Loucy (cell line): Measurements from ENCODE around the gene PPP2R5C.

Source experiments
- H2AFZ ChIP-seq: fragments of 200-600 bp; sonication (generic); 2 replicates; pipeline ENCODE4 v1.6.0; 2016; ENCODE audit warnings: antibody characterized with exemption, mild to moderate bottlenecking, low read length, moderate library complexity
- H3F3A ChIP-seq: fragments of 200-600 bp; 2 replicates; pipeline ENCODE4 v1.6.0; 2016; ENCODE audit warnings: antibody characterized with exemption, low read depth, mild to moderate bottlenecking
- H3K27me3 ChIP-seq: fragments of 200-600 bp; sonication (generic); 2 replicates; pipeline ENCODE4 v1.6.1; 2014; ENCODE audit warnings: low read length, mild to moderate bottlenecking; ENCODE audit not compliant: insufficient read depth, poor library complexity, severe bottlenecking
- H3K36me3 ChIP-seq: fragments of 200-600 bp; sonication (generic); 2 replicates; pipeline ENCODE4 v1.6.1; 2016; ENCODE audit warnings: low read length; ENCODE audit not compliant: insufficient read depth
- H3K4me1 ChIP-seq: fragments of 200-600 bp; sonication (generic); 2 replicates; pipeline ENCODE4 v1.5.1; 2014; ENCODE audit warnings: low read length, mild to moderate bottlenecking; ENCODE audit not compliant: insufficient read depth, poor library complexity, severe bottlenecking
- H3K4me2 ChIP-seq: fragments of 200-600 bp; sonication (generic); 2 replicates; pipeline ENCODE4 v1.6.0; 2014; ENCODE audit warnings: antibody characterized with exemption, low read length, low read depth, mild to moderate bottlenecking; ENCODE audit not compliant: poor library complexity, severe bottlenecking
- H3K4me3 ChIP-seq: fragments of 200-600 bp; sonication (generic); 2 replicates; pipeline ENCODE4 v1.5.1; 2014; ENCODE audit warnings: low read length, mild to moderate bottlenecking, mixed read lengths; ENCODE audit not compliant: poor library complexity, severe bottlenecking
- H3K79me2 ChIP-seq: fragments of 200-600 bp; sonication (generic); 2 replicates; pipeline ENCODE4 v1.6.1; 2014; ENCODE audit warnings: low read length; ENCODE audit not compliant: insufficient read depth
- H3K9ac ChIP-seq: fragments of 200-600 bp; sonication (generic); 2 replicates; pipeline ENCODE4 v1.6.0; 2014; ENCODE audit warnings: mild to moderate bottlenecking, low read depth, low read length, moderate library complexity; ENCODE audit not compliant: poor library complexity, severe bottlenecking
- H3K9me2 ChIP-seq: fragments of 200-600 bp; sonication (generic); replicated peaks from 2 replicates; pipeline ENCODE4 v1.6.1; 2016; ENCODE audit warnings: low read depth, low read length, mixed read lengths
- H3K9me3 ChIP-seq: fragments of 200-600 bp; sonication (generic); 2 replicates; pipeline ENCODE4 v1.6.1; 2014; ENCODE audit warnings: mild to moderate bottlenecking, antibody characterized with exemption, low read length, low read depth; ENCODE audit not compliant: insufficient read depth
- H4K20me1 ChIP-seq: fragments of 200-600 bp; sonication (generic); 2 replicates; pipeline ENCODE4 v1.6.0; 2014; ENCODE audit warnings: antibody characterized with exemption, low read length, mild to moderate bottlenecking; ENCODE audit not compliant: insufficient read depth, poor library complexity, severe bottlenecking
- EZH2phosphoT487 ChIP-seq: fragments of 200-600 bp; IDR thresholded peaks from 2 replicates; pipeline ENCODE4 v1.6.1; 2018; ENCODE audit warnings: antibody characterized with exemption, mild to moderate bottlenecking, moderate library complexity, borderline replicate concordance
- TF ChIP-seq, protein P1 (sequence below): fragments of 200-600 bp; sonication (generic); conservative IDR thresholded peaks from 2 replicates; pipeline ENCODE4 v1.5.1; 2014; ENCODE audit warnings: mild to moderate bottlenecking, antibody characterized with exemption, low read length

PPP2R5C gene

DNA sequence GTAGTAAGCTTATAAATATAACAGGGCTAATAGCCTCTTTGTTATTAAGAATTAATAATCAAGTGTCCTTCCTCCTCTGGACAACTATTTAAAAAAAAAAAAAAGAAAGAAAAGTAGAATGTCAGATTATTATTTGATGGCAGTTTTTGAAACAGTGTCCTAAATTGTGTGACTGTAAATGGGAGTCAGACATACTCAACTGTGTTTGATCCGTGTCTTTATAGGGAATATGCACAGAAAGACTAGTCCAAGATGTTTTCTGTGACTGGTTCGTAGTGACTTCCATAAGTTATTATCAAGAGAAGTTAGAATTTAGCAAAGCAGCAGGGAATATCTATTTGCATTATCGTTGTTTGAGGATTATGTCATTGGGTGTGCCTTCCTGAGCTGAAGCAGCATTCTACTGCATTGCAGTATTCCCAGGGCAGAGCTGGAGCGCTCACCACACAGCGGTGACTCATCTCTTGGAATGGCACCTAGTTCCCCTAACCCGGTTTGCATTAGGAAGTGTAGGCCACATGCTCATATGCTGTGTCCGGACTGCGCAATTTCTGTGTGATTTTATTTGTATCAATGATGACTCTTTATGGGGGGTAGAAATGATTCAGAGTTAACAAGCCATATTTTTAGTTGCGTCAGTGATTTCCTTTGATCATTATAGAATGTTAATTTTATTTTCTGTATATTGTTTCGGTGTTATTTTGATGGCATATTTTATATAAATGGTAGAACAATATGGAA is 210.8 kb downstream of the PPP2R5C start:
- H3K27me3 ChIP-seq, result no peaks in the 10 kb centered on the region
- TF ChIP-seq, protein P1, sequence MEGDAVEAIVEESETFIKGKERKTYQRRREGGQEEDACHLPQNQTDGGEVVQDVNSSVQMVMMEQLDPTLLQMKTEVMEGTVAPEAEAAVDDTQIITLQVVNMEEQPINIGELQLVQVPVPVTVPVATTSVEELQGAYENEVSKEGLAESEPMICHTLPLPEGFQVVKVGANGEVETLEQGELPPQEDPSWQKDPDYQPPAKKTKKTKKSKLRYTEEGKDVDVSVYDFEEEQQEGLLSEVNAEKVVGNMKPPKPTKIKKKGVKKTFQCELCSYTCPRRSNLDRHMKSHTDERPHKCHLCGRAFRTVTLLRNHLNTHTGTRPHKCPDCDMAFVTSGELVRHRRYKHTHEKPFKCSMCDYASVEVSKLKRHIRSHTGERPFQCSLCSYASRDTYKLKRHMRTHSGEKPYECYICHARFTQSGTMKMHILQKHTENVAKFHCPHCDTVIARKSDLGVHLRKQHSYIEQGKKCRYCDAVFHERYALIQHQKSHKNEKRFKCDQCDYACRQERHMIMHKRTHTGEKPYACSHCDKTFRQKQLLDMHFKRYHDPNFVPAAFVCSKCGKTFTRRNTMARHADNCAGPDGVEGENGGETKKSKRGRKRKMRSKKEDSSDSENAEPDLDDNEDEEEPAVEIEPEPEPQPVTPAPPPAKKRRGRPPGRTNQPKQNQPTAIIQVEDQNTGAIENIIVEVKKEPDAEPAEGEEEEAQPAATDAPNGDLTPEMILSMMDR, result no peak
- no peak for TF ChIP-seq EZH2phosphoT487
- no peak overlapping the region for H3K4me3 ChIP-seq
- no peaks in the 10 kb centered on the region for H3K9me2 ChIP-seq
- peaks cover 30% of the 10 kb centered on the region; the same call in 1 of the 2 replicates for H3K36me3 ChIP-seq
- no peak overlapping the region for H2AFZ ChIP-seq
- no peaks in the 10 kb centered on the region for H3F3A ChIP-seq
- peaks cover 88% of the 10 kb centered on the region for H3K79me2 ChIP-seq
- peaks cover 88% of the 10 kb centered on the region for H4K20me1 ChIP-seq
- no peaks in the 10 kb centered on the region for H3K9me3 ChIP-seq
- H3K9ac ChIP-seq, result no peak overlapping the region
- peak overlapping the region; percentile 53 for H3K4me2 ChIP-seq
- H3K4me1 ChIP-seq, result peaks cover 30% of the 10 kb centered on the region

DNA sequence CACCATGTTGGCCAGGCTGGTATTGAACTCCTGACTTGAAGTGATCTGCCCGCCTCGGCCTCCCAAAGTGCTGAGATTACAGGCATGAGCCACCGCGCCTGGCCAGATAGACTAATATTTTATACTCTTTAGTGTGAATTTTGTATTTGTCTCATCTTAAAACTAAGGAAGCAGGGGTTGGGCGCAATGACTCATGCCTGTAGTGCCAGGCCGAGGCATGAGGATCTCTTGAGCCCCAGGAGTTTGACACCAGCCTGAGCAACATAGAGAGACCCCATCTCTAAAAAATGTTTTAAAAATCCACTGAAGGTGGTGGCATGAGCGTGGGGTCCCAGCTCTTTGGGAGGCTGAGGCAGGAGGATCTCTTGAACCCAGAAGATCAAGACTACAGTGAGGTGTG is 211.8 kb downstream of the PPP2R5C start:
- no peaks in the 10 kb centered on the region for H3K9me3 ChIP-seq
- peaks cover 41% of the 10 kb centered on the region; the same call in 1 of the 2 replicates for H3K36me3 ChIP-seq
- no peak overlapping the region for H3K4me3 ChIP-seq
- no peaks in the 10 kb centered on the region for H3K27me3 ChIP-seq
- no peak overlapping the region for H3K4me2 ChIP-seq
- H3K79me2 ChIP-seq, result peaks cover 82% of the 10 kb centered on the region
- H2AFZ ChIP-seq, result no peak overlapping the region
- H3K9ac ChIP-seq, result no peak overlapping the region
- H3K9me2 ChIP-seq, result no peaks in the 10 kb centered on the region
- TF ChIP-seq, protein P1, result no peak
- no peak for TF ChIP-seq EZH2phosphoT487
- H3F3A ChIP-seq, result no peaks in the 10 kb centered on the region
- H4K20me1 ChIP-seq, result peaks cover 77% of the 10 kb centered on the region
- peaks cover 20% of the 10 kb centered on the region for H3K4me1 ChIP-seq

DNA sequence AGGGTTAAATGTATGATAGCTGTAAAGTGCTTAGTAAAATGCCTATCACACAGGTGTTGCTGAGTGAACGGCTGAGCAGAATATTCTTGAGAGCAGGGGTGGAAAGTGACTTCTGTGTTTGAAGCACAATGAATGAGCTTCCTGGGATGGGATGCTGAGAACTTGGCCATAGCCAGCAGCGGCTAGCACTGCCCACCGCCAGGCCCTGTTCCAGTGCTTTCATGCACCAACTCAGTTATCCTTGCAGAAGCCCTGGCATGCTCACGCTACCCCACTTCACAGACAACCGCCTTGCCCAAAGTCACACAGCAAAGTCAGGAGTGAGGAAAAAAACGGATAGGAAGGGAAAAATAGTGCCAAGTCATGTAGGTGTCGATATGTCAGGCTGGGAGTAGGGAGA is 213.7 kb downstream of the PPP2R5C start:
- Histone ChIP-seq H3K4me1 (peaks cover 9% of the 10 kb centered on the region), H3K36me3 (peaks cover 53% of the 10 kb centered on the region), H3K9ac (no peak overlapping the region), H3K9me3 (no peaks in the 10 kb centered on the region), H3K4me3 (no peak overlapping the region), H2AFZ (no peak overlapping the region), H3K9me2 (no peaks in the 10 kb centered on the region), H3F3A (no peaks in the 10 kb centered on the region), H4K20me1 (peaks cover 60% of the 10 kb centered on the region), H3K27me3 (no peaks in the 10 kb centered on the region), H3K4me2 (no peak overlapping the region), H3K79me2 (peaks cover 63% of the 10 kb centered on the region)
- no peak for TF ChIP-seq EZH2phosphoT487
